K562 (cell line): Measurements from ENCODE around the gene TRABD2B.

Experiments used
- FOXM1 ChIP-seq, 2 experiments: fragments of 450-650 bp in 1 of 2; sonication (generic) in 1 of 2; formaldehyde crosslinking in 1 of 2; IDR thresholded peaks; 2 replicates each; pipeline versions ENCODE4 v1.6.1 to v1.9.0; 2017 to 2022; ENCODE audit warnings: low read depth in 2 of 2, mild to moderate bottlenecking in 2 of 2, missing genetic modification reagents in 1 of 2, moderate library complexity in 1 of 2
- HDAC2 ChIP-seq: fragments of 450-650 bp; IDR thresholded peaks from 2 replicates; pipeline ENCODE4 v1.6.1; 2016; ENCODE audit warnings: mild to moderate bottlenecking
- ZNF347 ChIP-seq: fragments of 450-650 bp; formaldehyde crosslinking; IDR thresholded peaks from 2 replicates; pipeline ENCODE4 v1.4.0; 2020; ENCODE audit warnings: low read depth, mild to moderate bottlenecking, moderate library complexity
- TF ChIP-seq, protein P1 (sequence below), 3 experiments: IDR thresholded peaks in 2 of 3; conservative IDR thresholded peaks in 1 of 3; 2 replicates each; pipeline ENCODE4 v1.5.1; 2011 to 2012; ENCODE audit warnings: low read length in 3 of 3, mild to moderate bottlenecking in 3 of 3, control low read depth in 2 of 3, improper control_type of control experiment in 1 of 3, inconsistent platforms in 1 of 3, low read depth in 1 of 3, mixed read lengths in 1 of 3, moderate library complexity in 1 of 3; ENCODE audit not compliant: insufficient read depth in 2 of 3
- TF ChIP-seq, protein P2 (sequence below): sonication (generic); formaldehyde crosslinking; IDR thresholded peaks from 2 replicates; pipeline ENCODE4 v1.8.0; 2022; ENCODE audit warnings: missing genetic modification reagents, mild to moderate bottlenecking, borderline replicate concordance

DNA sequence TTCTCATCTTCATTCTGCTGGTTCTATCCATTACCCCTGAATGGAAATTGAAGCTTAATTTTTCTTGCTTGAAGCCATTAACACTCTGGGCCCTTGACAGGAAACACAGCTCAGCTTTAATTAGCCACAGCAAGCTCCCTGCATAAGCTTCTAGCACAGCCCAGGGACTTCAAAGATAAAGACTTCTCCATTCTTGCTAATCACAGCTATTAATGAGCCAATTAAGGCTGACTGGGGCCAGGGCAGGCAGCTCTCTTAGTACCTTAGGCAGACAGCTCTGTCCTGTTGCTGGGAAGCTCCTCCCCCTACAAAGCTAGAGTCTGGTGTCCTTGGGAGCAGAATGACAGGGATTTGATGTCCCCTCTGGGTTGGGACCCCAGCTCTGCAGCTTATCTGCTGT lies 27.9 kb upstream of the TRABD2B start:
- TF ChIP-seq ZNF347 (CRISPR knock-in tag) (no peak), HDAC2 (no peak), FOXM1 (IDR thresholded peaks at IDR 0.05; ENCODE audit: low read depth) (no peak), FOXM1 (CRISPR knock-in tag; IDR thresholded peaks at IDR 0.05; ENCODE audit: low read depth) (no peak)
- TF ChIP-seq, protein P1, sequence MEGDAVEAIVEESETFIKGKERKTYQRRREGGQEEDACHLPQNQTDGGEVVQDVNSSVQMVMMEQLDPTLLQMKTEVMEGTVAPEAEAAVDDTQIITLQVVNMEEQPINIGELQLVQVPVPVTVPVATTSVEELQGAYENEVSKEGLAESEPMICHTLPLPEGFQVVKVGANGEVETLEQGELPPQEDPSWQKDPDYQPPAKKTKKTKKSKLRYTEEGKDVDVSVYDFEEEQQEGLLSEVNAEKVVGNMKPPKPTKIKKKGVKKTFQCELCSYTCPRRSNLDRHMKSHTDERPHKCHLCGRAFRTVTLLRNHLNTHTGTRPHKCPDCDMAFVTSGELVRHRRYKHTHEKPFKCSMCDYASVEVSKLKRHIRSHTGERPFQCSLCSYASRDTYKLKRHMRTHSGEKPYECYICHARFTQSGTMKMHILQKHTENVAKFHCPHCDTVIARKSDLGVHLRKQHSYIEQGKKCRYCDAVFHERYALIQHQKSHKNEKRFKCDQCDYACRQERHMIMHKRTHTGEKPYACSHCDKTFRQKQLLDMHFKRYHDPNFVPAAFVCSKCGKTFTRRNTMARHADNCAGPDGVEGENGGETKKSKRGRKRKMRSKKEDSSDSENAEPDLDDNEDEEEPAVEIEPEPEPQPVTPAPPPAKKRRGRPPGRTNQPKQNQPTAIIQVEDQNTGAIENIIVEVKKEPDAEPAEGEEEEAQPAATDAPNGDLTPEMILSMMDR (IDR thresholded peaks at IDR 0.05 in 2 of 3, conservative IDR thresholded peaks at IDR 0.05 in 1 of 3; ENCODE audit: insufficient read depth in 2 of 3, low read depth in 1 of 3, low read length in 3 of 3): no peak
- TF ChIP-seq, protein P2, sequence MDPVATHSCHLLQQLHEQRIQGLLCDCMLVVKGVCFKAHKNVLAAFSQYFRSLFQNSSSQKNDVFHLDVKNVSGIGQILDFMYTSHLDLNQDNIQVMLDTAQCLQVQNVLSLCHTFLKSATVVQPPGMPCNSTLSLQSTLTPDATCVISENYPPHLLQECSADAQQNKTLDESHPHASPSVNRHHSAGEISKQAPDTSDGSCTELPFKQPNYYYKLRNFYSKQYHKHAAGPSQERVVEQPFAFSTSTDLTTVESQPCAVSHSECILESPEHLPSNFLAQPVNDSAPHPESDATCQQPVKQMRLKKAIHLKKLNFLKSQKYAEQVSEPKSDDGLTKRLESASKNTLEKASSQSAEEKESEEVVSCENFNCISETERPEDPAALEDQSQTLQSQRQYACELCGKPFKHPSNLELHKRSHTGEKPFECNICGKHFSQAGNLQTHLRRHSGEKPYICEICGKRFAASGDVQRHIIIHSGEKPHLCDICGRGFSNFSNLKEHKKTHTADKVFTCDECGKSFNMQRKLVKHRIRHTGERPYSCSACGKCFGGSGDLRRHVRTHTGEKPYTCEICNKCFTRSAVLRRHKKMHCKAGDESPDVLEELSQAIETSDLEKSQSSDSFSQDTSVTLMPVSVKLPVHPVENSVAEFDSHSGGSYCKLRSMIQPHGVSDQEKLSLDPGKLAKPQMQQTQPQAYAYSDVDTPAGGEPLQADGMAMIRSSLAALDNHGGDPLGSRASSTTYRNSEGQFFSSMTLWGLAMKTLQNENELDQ (CRISPR knock-in tag): no peak
